IPS-11a (cell line): ENCODE data around the gene TMEM131L.
A peak's percentile ranks its signal among the peaks of the same experiment; 100 is the strongest.
"Not testable (repeated sequence)": the region's sequence is repeated elsewhere in the genome, so short reads cannot be mapped to it uniquely, and the experiment has no call there.

ENCODE experiments used
- H3K4me3 ChIP-seq: one replicate; pipeline ENCODE4 v1.5.1; 2013; ENCODE audit warnings: low read depth, low read length, control low read depth

TMEM131L gene

DNA sequence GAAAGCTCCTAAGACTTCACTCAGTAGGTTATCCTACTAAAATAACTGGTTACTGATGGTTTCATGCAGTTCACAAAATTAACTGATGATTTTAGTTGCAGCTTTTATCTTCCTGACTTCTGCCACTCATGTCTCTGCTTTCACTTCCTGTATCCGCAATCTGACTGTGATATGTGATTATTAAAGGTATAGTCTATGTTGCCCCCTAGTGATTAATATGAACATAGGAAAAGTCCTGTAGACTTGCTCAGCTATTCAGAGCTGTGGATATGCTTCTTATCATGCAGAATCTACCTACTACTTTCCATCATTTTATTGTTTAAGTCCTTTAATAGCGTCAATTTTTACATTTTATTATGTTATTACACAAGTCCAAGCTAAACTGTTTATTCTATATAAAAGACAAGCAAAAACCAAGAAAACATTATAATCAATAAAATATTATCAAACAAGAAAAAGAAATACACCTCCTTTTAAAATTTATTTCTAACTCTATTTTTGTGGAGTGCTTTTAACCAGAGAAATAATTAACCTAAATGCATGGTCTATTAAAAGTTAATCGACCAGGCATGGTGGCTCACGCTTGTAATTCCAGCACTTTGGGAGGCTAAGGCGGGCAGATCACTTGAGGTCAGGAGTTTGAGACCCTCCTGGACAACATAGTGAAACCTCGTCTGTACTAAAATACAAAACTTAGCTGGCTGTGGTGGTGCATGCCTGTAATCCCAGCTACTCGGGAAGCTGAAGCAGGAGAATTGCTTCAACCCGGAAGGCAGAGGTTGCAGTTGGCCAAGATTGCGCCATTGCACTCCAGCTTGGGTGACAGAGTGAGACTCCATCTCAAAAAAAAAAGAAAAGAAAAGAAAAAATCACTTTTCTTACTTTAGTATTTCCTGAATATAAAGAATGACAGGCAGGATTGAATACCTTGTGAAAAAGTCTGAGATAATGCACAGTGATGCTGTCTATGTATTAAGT lies 177.5 kb downstream of the TMEM131L start:
- H3K4me3 ChIP-seq: no peak overlapping the region

DNA sequence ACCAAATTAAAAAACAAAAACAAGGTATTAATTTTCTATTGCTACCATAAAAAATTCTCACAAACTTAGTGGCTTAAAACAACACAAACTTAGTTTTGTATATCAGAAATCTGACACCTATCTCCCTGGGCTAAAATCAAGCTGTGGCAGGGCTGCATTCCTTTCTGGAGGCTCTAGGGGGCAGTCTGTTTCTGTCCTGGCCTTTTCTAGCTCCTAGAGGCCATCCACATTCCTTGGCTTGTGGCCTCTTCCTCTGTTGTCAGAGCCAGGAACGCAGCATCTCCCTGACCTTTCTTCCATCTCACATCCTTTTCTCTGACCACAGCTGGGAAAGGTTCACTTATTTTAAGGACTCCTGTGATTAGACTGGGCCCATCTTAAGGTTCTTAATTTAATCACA lies 179.0 kb downstream of the TMEM131L start:
- no peak overlapping the region for H3K4me3 ChIP-seq

DNA sequence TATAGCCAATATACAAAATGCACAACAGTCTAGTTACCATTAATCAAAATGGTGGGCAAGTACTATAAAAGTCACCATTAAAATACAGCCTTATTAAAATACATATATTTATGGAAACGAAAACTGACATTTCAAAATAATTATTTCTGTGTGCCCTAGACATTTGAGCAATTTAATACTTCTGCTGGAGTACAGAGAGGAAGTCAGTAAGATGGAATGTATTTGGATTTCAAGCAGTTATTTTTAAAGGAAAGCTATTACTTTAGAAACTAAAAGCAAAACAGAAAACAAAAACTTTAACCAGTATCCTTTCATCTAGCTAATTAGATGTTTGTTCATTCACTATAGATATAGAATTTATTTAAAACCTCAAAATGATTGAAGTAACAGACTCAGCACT lies 180.1 kb downstream of the TMEM131L start:
- no peak overlapping the region for H3K4me3 ChIP-seq

DNA sequence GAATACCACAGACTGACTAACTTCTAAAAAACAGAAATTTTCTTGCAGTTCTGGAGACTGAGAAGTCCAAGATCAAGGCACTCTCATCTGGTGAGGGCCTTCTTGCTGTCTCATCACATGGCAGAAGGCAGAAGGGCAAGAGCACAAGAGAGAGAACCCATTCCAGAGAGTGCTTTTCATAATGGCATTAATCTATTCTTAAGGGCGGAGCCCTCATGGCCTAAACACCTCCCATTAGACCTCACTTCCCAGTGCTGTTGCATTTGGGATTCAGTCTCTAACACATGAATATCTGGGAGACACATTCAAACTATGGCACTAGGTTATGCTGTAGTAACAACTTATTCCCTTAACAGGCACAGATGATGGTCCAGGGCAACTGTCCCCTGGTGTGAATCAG lies 180.8 kb downstream of the TMEM131L start:
- H3K4me3 ChIP-seq: no peak overlapping the region

GRCh38 chr4:153647975-153648374 lies 181.8 kb downstream of the TMEM131L start:
- H3K4me3 ChIP-seq: no peak overlapping the region

GRCh38 chr4:153649572-153649991 lies 183.4 kb downstream of the TMEM131L start:
- no peak overlapping the region for H3K4me3 ChIP-seq

- H3K4me3 ChIP-seq: no peak overlapping the region
Measured at GRCh38 chr4:153651116-153651515, 185.0 kb downstream of the TMEM131L start.

DNA sequence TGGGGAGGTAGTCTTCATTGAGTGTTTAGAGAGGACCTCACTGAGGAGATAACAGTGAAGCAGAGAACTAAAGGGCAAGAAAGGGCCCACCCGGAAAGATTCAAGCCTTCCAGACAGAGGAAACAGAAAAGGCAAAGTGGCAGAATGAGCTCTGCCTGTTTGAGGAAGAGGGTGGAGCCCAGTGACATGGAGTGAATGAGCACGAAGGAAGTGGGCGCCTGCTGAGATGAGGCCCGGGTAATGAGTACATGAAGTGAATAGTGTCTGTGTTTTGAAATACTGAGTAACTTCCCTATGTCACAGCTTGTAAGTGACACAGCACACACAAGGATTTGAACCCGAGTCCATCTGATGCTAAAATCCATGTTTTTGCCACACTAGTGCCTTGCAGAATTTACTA lies 185.4 kb downstream of the TMEM131L start:
- H3K4me3 ChIP-seq: no peak overlapping the region

DNA sequence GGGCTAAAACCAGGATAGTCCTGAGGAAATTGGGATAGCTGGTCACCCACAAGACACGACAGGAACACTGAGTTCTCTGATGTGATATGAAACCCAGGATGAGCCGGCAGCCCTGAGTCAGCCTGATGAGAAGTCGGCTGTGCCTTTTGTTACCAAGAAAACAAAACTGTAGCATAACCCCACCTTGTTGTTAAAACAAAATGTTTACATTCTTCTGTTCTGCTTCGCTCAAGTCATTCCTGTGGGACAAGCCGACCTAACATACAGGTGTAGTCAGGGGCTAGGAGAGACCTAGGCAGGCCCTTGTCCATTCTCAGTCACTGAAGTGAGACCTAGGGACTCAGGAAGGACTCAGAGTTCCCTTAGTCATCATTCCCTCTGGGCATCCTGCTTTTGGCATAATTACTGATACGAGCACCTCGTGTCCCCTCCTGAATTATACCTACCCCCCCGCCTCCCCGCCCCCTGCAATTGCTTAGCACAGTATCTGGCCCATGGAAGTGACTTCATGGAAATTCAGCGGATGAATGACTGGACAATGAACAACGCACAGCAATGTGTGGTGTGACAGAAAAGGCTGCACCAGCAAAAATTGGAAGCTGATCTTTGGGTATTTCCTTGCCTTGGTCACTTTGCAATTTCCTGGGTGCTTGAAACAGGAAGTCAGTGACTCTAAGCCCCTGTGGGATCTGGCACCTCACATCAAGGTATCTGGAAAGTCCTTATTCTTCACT lies 186.1 kb downstream of the TMEM131L start:
- H3K4me3 ChIP-seq: no peak overlapping the region

DNA sequence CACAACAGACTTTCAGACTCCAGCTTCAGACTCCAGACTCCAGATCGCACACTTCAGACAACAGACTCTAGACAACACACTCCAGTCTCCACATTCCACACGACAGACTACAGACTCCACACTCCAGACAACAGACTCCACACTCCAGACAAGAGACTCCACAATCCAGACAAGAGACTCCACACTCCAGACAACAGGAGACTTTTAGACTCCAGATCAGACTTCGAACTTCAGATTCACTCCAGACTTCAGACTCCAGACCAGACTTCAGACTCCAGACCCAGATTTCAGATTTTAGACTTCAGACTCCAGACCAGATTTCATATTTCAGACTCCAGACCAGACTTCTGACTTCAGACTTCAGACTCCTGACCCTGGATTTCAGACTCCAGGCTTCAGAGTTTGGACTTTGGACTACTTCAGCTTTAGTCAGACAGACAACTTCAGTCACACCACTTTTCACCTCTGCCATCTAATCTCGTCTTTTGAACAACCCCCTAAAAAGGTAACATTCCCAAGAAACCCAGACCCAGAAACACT lies 188.9 kb downstream of the TMEM131L start:
- H3K4me3 ChIP-seq: no peak overlapping the region

DNA sequence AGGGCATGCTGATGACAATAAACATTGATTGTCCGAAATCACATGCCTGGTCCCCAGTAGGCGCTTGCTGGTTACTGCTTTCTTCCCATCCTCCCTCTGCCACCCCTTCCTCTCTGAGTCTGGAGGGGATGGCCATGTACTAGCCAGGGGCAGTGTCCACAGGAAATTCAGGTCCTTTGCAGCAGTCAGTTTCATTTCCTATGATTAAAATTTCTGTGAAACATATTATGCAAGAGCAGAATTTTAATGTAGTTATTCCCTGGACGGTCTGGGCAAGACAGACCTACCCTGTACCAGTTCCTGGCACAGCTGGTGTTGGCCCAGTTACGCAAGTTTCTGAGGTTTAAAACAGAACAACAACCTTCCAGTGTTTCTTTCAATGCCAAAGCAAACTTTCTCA lies 189.8 kb downstream of the TMEM131L start:
- H3K4me3 ChIP-seq: no peak overlapping the region

- H3K4me3 ChIP-seq: no peak overlapping the region
Measured at GRCh38 chr4:153661215-153661822, 195.2 kb downstream of the TMEM131L start.

GRCh38 chr4:153661908-153662307 lies 195.7 kb downstream of the TMEM131L start:
- H3K4me3 ChIP-seq: no peak overlapping the region

- H3K4me3 ChIP-seq: no peak overlapping the region
Measured at GRCh38 chr4:153663667-153664066, 197.5 kb downstream of the TMEM131L start.

DNA sequence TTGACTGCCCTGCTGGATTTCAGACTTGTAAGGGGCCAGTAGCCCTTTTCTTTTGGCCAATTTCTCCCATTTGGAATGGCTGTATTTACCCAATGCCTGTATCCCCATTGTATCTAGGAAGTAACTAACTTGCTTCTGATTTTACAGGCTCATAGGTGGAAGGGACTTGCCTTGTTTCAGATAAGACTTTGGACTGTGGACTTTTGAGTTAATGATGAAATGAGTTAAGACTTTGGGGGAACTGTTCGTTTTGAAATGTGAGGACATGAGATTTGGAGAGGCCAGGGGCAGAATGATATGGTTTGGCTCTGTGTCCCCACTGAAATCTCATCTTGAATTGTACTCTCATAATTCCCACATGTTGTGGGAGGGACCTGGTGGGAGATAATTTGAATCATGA lies 200.3 kb downstream of the TMEM131L start:
- H3K4me3 ChIP-seq: not testable (repeated sequence)

GRCh38 chr4:153668647-153669046 lies 202.5 kb downstream of the TMEM131L start:
- H3K4me3 ChIP-seq: no peak overlapping the region

GRCh38 chr4:153669838-153670237 lies 203.7 kb downstream of the TMEM131L start:
- no peak overlapping the region for H3K4me3 ChIP-seq

GRCh38 chr4:153676486-153676885 lies 210.3 kb downstream of the TMEM131L start:
- H3K4me3 ChIP-seq: no peak overlapping the region

- H3K4me3 ChIP-seq: no peak overlapping the region
Measured at GRCh38 chr4:153676984-153677383, 210.8 kb downstream of the TMEM131L start.

DNA sequence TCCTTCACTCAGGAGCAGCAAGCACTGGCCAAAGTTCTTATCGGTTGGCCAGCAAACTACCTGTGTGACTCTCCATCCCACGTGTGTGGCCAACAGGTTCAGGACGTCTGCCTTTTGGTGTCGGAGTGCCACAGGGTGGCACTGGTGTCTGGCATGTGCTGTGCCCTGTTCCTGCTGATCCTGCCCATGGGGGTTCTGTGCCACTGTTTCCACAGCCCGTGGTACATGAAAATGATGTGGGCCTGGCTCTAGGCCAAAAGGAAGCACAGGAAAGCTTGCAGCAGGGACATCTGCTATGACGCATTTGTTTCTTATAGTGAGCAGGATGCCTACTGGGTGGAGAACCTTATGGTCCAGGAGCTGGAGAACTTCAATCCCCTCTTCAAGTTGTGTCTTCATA lies 213.3 kb downstream of the TMEM131L start:
- no peak overlapping the region for H3K4me3 ChIP-seq

GRCh38 chr4:153683763-153684181 lies 217.6 kb downstream of the TMEM131L start:
- H3K4me3 ChIP-seq: peak overlapping the region; percentile 48
